Measurements from ENCODE around the gene CDC26.

- no peak for TF ChIP-seq CTCF (IDR thresholded peaks at IDR 0.05)
- TF ChIP-seq POLR2A (IDR thresholded peaks at IDR 0.05): no peak
- no peak for TF ChIP-seq EP300 (IDR thresholded peaks at IDR 0.05)
Observed at GRCh38 chr9:113310538-113310937, 35.2 kb upstream of the CDC26 start.

Measured in tibial nerve (tissue), 4 donors.